ENCODE results near the gene PACRGL.
"Not testable (repeated sequence)": the region's sequence is repeated elsewhere in the genome, so short reads cannot be mapped to it uniquely, and the experiment has no call there.

The PACRGL gene

DNA sequence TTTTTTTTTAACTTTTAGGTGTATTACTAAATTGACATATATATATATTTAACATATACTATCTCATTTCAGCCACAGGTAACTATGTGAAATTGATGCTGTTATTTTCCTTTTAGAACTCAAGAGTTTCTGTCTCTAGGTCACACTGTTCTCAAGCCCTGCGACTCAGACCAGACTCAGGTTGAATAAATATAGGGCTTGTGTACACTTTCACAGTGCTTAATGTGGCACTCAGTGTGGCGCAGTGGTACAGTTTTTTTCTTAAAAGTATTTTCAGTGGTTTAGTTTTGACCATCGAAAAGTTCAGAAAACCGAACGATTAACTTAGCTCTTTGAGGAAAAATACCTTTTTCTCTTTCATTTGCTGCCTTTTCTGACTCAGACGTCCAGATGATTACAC is 24.7 kb downstream of the PACRGL start:
- DNase-seq, result no peak

GRCh38 chr4:20735931-20736330 is 35.7 kb downstream of the PACRGL start:
- DNase-seq, result no peak

DNA sequence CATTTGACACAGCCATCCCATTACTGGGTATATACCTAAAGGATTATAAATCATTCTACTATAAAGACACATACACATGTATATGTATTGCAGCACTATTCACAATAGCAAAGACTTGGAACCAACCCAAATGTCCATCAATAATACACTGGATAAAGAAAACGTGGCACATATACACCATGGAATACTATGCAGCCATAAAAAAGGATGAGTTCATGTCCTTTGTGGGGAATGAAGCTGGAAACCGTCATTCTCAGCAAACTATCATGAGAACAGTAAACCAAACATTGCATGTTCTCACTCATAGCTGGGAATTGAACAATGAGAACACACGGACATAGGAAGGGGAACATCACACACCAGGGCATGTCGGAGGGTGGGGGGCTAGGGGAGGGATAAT is 45.7 kb downstream of the PACRGL start:
- DNase-seq, result not testable (repeated sequence)

GRCh38 chr4:20752641-20753040 is 52.4 kb downstream of the PACRGL start:
- no peak for DNase-seq

DNA sequence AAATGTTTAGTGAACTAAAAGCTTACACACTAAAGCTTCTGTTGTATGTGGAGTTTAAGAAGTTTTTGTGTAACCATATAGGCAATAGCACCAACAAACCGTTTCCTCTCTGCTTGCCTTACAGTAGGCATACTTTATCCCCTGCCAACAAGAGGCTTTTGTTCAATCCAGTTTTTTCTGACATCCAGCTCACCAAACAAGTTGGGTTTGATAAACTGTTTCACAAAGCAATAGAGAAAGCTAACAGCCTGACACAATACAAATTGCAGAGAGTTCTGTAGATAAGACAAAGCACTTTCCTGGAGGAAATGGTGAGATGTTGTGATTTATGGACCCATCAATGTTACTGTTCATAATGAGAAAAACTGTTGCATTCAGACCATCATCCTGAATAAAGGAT is 53.8 kb downstream of the PACRGL start:
- no peak for DNase-seq

DNA sequence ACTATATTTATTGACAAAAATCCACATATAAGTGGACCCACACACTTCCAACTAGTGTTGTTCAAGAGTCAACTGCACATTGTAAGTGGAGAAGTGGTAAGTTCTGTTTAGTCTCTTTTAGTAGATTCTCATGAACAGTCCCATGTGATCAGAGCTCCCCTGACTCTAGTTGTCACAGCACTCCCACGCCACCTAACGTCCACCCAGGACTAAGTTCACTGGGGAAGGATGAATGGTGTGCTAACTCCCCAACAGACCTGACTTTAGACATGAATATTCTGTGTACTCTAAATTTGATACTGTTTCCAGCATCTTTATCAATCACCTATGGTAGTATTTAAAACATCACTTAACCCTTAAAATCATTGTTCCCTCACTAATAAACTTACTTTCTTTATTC is 59.8 kb downstream of the PACRGL start:
- no peak for DNase-seq

DNA sequence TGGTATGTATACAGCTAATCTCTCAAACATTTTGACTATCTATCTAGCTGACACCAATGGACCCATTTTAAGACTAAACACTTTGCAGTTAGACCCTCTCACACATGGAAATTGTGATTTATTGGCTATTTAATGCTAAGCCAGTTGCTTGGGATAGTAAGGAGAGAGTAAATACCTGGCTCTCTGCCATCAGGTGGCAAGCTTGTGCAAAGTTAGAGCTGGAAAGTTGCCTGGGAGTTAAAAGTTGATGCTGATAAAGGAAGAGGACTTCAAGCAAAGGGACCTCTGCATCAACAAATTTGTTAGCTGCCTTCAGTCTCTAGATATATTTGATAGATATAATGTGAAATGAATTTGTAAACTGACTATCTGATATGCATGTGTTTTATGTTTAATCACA is 61.1 kb downstream of the PACRGL start:
- no peak for DNase-seq

DNA sequence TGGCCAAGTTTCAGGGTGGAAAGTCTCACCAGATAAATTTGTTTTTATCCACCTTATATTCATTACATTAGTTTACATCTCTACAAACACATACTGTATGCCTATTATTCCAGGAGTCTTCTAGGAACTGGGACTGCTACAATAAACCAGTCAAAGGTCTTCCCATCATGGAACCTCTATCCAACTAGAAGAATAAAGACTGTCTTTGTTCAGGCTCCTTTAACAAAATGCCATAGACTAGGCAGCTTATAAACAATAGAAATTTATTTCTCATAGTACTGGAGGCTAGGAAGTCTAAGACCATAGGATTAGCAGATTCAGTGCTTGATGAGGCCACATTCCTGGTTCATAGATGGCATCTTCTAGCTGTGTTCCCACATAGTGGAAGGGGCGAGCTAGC is 61.6 kb downstream of the PACRGL start:
- DNase-seq, result no peak

GRCh38 chr4:20764366-20764992 is 64.2 kb downstream of the PACRGL start:
- DNase-seq, result no peak

GRCh38 chr4:20773144-20773997 is 73.1 kb downstream of the PACRGL start:
- peak; percentile 60 for DNase-seq

DNA sequence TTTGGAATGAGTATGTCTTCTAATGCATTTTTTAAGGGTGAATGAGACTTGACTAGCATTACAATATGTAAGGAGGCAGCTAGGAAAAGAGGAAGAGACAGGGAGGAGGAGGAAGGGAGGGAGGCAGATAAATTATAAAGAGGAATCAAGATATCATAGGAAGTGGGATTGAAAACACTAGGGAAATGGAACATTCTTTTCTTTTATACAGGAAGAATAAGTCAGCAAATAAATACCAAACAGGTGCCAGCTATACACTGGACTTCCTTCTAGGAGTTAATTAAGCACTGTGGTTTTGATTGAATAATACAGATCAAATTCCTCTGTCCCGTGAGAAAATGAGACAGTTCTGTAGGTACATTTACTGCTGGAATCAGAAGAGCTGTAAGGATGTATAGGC is 78.6 kb downstream of the PACRGL start:
- no peak for DNase-seq

DNA sequence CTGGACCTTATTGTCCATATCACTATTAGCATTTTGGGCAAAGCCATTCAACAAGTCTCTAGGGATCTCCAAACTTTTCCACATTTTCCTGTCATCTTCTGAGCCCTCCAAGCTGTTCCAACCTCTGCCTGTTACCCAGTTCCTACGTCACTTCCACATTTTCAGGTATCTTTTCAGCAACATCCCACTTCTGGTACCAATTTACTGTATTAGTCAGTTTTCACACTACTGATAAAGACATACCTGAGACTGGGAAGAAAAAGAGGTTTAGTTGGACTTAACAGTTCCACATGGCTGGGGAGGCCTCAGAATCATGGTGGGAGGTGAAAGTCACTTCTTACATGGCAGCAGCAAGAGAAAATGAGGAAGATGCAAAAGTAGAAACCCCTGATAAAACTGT is 82.9 kb downstream of the PACRGL start:
- DNase-seq, result not testable (repeated sequence)

DNA sequence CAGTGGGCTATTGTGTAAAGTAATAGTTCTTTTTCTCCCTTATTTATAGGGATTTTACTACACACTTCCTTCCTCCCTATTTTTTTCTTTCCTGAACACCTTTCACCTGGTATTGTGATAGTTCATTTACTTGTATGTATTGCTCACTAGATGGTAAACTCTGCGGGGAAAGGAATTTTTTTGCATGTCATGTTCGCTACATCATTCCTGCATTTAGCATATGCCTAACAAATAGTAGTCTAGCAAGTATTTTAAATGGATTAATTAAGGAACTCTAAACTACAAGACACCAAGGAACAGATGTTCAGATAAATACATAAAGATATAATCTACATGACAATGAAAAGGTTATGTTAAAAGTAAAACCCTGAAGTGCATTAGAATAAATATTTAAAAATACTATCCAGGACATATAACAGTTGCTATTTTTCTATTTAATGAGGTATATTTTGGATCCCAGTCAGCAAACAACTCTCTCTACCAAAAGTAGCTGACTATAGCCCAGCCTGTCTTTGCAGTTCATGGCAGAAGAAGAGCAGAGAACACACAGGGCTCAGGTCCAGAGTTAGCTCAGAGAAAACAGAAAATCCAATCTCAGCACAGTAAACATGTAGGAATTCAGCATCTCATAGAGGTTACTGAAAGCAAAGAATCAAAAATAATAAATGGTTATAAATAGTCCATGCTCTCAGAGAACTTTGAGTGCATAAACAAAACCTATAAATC is 87.8 kb downstream of the PACRGL start:
- DNase-seq, result no peak

All from T1000 (cell line).